Suppressor macrophage (primary cell): Measurements from ENCODE around the gene SPIN3.
"Not testable (repeated sequence)": the region's sequence is repeated elsewhere in the genome, so short reads cannot be mapped to it uniquely, and the experiment has no call there.

Source experiments
- DNase-seq, 4 experiments: peaks; one replicate each; pipeline ENCODE4 v3.0.0-alpha.2; 2020 to 2022
- total RNA-seq, 17 experiments: gene quantifications; one replicate each; lab custom pipeline; 2026; ENCODE audit warnings: mixed read lengths in 6 of 17, inconsistent platforms in 3 of 17; lab: John Stamatoyannopoulos, UW

SPIN3 gene
- total RNA-seq = 0.49 to 6.6 (median 3.0) reads per million in 17 experiments

DNA sequence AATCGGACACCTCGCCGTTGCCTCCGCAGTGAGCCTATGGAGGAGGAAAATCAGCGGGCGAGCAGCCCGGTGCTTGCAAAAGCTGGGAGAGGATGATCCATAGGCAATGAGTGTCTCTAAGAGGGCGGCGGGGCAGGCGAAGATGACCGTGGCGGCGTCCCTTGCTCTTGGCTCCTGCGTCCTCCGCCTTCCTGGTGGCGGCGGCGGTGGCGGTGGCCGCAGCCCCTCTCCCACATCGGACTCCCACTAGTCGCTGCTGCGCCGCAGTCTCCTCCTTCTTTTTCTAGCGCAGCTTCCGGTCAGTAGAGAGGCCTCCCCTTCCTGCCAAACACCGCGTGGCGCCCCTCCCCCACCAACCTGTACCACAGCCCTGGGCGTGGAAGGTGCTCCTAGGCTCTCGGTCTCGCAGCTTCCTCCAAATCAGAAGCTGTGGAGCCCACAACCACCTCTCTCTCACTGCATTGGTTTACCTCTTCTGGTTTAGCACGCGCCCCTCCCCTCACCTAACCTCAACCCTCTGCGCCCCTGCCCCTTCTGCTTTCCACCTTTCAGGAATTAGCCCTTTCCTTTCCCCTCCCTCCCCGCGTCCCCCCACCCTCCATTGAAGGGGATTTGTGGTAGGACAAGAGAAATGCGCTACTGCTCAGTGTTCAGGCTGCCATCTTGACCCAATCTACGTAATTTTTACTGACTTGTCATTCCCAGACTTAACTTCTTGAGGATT is at the start of gene SPIN3:
SPIN3 (minus strand) TSS at position 271 of the 724 bp plus-strand sequence. CDS start 594 bp downstream, outside the sequence.
- peak; percentile 40 to 72 (median 58) for DNase-seq

DNA sequence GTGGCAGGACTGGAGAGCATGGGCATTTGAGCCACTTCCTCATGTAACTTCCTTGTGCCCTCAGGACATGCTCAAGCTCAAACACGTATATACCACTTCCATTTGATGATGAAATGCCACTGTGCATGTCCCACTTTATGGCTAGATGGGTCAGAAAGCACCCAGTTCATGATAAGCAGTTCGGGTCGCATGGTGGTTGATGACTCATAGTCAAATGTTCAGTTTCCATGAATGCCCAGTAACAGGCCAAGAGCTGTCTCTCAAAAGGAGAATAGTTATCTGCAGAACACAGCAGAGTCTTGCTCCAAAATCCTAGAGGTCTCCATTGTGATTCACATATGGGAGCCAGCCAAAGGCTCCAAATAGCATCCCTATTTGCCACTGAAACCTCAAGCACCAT is 48.9 kb upstream of the SPIN3 start:
- no peak for DNase-seq

DNA sequence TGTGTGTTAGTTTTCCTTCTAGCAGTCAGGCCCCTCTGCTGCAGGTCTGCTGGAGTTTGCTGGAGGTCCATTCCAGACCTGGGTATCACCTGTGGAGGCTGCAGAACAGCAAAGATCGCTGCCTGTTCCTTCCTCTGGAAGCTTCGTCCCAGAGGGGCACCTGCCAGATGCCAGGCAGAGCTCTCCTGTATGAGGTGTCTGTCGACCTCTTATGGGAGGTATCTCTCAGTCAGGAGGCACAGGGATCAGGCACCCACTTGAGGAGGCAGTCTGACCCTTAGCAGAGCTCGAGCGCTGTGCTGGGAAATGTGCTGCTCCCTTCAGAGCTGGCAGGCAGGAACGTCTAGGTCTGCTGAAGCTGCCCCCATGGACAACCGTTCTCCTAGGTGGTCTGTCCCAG is 41.9 kb upstream of the SPIN3 start:
- not testable (repeated sequence) for DNase-seq

DNA sequence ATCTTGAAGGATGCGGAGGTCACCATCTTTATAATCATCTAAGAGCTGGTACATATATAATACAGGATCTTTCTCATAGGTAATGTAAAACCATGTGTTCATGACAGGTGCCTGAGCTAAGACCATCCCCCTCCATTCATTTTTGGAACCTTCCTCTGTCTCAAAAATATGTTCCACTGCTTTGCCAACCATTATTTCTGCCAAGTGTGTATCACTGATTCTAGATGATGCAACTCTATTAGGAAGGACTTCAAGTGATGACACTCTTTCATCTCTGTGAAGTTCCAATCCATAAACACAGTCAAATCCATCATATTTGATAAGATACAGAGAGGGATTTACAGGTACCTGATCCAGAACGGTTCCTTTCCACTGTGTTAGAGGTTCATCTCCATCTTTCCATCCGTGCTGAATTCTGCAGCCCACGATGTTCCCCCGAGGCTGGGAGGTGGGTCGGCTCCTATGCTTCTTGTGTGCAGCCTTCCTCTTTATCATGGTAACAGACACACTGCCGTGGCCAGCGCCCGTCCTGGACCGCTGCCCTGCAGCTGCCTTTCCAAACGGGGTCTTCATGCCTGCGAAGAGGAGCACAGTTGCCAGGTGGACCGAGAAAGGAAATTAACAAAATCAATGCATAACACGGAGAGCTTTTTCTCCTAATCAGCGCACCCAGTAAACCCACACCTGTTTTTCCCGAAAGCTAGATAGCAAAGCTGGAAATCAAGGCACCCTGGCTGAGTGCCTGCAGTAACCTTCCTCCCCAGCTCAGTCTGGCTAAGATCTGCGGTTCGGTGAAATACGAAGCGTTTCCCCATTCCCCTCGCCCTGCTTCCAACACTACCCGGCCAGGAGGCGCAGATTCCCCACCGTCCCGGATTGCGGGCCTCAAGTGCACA is 718 bp downstream of the SPIN3 start:
- peak in 2 of 4 experiments; percentile 7 to 17 for DNase-seq

DNA sequence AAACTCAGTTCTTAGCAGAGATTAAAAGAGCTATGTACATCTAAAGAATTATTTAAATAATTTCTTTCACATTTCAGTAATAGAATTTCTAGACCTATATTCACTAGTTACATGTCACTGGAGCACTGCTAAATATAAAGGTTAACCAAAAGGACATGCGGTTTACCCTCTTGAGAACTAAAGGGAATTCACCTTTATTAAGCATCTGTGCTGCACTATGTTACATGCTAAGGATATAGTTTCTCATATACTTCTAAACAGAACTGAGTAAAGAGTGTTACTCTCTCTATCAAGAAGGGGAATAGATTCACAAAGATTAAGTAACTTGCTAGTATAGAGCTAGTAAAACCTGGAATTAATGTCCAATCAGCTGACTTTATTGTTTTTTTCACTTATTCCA is 7.6 kb downstream of the SPIN3 start:
- no peak for DNase-seq

DNA sequence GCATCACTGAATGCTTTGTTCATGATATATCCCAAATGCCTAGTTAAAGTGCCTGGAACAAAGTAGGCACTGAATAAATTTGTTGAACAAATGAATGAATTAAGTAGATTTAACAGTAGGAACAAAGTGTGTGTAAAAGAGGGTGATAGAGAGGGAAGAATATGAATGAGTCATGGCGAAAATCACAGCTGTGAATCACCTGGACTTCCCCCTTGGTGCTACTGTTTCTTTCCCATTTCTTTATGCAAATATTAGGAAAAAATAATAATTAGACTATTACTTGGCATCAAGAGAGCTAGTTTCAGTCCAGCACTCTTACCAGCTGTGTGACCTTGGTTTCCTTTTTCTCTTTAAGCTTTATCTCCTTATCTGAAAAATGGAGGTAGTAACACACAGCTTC is 9.2 kb downstream of the SPIN3 start:
- DNase-seq = no peak

DNA sequence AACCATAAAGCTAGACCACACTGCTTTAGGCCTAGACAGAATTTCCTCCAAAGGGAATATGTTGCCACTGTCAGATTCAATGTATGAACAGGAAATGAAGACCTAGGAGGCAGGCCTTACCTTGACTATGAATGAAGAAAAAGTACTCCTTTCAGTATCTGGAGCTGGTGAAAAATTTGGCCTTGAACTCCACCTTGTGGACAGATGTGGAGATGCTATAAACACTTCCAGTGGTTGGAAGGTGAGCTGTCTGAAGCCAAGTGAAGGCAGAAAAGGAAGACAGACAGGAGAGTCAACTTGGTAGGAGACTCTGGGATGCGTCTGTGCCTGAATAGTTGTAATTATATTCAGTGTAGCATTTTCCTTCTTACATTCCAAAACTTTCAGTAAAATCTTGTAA is 17.2 kb downstream of the SPIN3 start:
- DNase-seq = peak; percentile 28 to 54 (median 36)

DNA sequence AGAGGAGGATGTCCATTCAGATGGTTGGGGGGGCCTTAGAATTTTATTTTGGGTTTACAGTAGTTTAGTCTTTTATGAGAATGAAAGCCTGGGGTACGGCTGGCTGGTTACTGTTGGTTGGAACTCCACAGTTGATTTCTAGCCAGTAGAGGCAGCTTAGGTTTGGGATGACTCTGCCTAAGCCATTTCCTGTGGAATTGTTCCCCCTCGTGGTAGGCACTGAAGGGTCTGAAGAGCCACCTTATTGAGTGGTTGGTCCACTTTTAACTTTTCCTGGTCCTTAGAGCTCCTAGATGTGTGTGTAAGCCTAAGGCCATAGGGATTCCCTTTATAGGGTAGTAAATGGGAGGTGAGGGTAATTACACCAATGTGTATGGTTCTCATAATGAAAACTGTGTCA is 19.7 kb downstream of the SPIN3 start:
- no peak for DNase-seq

DNA sequence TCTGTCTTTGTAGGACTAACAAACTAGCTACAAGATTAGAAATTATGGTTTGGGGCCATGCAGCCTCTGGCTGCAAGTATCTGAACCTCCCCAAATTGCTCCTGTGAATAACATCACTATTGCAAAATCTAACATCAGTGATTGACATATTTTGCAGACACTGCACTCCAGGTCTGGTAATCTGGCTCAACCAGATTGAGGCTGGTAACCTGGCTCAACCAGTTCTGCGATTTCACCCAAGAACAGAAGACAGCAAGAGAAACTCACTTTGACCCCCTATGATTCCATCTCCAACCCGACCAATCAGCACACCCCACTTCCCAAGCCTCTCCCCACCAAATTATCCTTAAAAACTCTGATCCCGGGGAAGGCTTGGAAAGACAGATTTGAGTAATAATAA is 20.9 kb downstream of the SPIN3 start:
- no peak for DNase-seq

DNA sequence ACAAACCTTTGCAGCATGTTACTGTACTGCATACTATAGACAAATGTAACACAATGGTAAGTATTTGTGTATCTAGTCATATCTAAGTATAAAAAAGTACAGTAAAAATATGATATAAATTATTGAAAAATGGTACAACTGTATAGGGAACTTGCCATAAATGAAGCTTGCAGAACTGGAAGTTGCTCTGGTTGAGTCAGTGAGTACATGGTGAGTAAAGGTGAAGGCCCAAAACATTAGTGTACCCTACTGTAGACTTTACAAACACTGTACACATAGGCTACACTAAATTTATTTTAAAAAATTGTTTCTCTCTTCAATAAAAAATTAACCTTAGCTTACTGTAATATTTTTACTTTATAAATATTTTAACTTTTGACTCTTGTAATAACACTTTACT is 25.8 kb downstream of the SPIN3 start:
- DNase-seq = no peak

DNA sequence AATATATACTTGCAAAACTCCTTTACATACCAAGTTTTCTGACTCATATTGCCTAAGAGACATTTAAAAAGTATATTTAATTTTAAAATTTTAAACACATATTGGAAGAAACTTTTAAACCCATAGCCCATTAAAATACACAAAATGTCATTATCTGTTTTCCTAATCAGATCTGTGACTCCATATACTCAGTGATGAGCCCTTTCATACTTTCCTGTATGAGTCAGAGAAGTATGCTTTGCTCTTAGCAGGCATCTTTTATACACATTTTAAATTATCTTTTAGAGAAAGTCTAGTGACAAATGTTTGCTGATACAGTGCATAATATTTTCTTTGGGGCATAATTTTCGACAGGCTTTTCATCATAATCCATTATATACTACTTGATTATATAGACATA is 26.4 kb downstream of the SPIN3 start:
- no peak for DNase-seq

DNA sequence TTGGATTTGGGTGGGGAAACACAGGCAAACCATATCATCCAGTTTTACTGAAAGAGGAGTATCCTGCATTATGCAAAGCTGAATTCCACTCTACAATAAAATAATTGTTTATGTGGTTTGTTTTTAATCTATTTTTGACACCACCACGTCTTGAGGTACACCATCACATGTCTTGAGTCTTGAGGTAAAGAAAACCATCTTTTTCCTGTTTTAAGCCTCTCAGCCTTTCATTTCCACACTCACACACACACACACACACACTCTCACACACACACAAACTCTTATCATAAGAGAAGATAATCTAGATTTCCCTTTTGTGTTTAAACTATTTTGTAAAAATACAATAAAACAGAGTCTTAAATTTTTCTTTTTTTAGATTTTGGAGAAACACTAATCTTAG is 32.0 kb downstream of the SPIN3 start:
- DNase-seq = no peak

DNA sequence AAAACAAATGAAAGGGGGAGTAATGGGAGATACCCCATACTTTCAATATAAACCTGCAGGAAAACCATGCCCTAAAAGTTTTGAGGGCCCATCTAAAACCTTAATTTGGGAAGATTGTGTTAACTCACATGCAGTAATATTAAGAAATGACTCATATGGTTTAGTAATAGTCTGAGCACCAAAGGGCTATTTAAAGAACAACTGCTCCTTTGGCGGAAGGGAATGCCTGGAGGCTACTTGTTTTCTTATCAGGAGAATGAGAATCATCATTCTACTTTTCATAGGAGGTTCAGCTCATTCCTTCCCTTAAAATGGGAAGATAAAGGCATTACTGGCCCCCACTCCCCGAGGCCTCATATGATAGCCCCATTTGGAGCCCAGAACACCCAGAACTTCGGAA is 47.6 kb downstream of the SPIN3 start:
- no peak for DNase-seq

DNA sequence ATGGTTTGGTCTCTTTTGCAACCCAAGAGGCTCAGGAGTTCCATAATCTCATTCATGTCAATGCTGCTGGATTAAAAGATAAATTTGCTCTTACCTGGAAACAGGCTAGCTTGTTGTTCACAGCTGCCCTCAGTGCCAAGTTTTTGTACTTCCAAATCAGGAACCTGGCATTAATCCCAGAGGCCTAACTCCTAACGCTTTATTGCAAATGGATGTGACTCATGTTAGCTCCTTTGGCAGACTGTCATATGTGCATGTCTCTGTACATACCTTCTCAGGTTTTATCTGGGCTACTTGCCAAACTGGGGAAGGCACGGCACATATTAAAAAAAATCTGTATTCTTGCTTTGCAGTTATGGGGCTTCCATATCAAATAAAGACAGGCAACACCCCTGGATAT is 49.1 kb downstream of the SPIN3 start:
- DNase-seq = not testable (repeated sequence)

DNA sequence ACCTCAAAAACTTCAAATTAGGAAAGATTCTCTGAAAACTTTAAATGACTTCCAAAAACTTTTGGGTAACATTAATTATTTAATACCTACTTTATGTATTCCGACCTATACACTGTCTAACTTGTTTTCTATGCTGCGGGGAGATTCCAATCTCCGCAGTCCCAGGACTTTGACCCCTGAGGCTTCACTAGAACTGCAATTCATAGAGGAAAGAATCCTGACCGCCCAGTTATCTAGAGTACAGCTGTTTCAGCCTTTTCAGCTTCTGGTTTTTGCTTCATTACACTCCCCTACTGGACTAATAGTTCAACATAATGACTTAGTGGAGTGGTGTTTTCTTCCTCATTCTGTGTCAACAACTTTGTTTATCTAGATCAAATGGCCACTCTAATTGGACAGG is 50.1 kb downstream of the SPIN3 start:
- DNase-seq = not testable (repeated sequence)

DNA sequence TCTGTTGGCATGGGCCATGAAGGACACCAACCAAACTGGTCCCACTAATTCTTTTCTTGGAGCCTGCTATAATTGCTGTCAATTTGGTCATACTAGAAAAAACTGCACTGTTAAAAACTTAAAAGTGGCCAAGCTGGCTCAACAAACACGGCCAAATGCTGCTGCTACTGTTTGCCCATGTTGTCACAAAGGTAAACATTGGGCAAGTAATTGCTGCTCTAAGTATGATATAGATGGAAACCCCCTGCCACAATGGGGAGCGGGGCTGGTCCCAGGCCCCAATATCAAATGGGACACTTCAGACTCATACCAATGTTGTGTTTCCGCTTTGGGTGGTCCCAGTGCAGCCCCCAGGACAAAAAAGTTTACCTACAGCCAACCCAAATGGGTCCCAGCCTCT is 52.1 kb downstream of the SPIN3 start:
- no peak for DNase-seq
